ENCODE data around the gene PLEKHH2. TPM values are rescaled to one million over a fixed set of nuclear protein-coding genes. Genes with fewer than 3 reads are reported as not detected.

Gene PLEKHH2
- total RNA-seq, 2 donors from 2014 or later = 5.0 to 5.3 TPM

GRCh38 chr2:43604674-43605073 is 32.4 kb upstream of the PLEKHH2 start:
- Histone ChIP-seq H3K4me3 (ENCODE audit: low read length) (no peak overlapping the region), H3K27ac (ENCODE audit: low read depth, low read length) (no peak overlapping the region), H3K9me3 (ENCODE audit: control insufficient read depth, low read length) (no peaks in the 10 kb centered on the region), H3K36me3 (ENCODE audit: control insufficient read depth, insufficient read depth, low read length) (no peaks in the 10 kb centered on the region), H3K9ac (ENCODE audit: extremely low read depth, low read length, poor library complexity, severe bottlenecking) (no peak overlapping the region), H3K27me3 (ENCODE audit: control insufficient read depth, insufficient read depth, low read length, poor library complexity, severe bottlenecking) (no peaks in the 10 kb centered on the region), H3K4me1 (ENCODE audit: control insufficient read depth, insufficient read depth, low read length) (no peaks in the 10 kb centered on the region)
- peaks cover 6% of the 10 kb centered on the region for H3K27me3 Mint-ChIP-seq (ENCODE audit: insufficient read depth)
- WGBS, 2 experiments (ENCODE audit: insufficient coverage in 1 of 2, insufficient read length in 1 of 2) = 88 to 100% methylated on average over 1 to 4 of the region's 4 CpGs
- H3K4me3 Mint-ChIP-seq = no peak overlapping the region
- H3K9me3 Mint-ChIP-seq = no peaks in the 10 kb centered on the region
- H3K27ac Mint-ChIP-seq = no peak overlapping the region
- TF ChIP-seq CTCF (conservative IDR thresholded peaks at IDR 0.05) = no peak
- H3K36me3 Mint-ChIP-seq (ENCODE audit: low read depth) = no peaks in the 10 kb centered on the region
- H3K4me1 Mint-ChIP-seq = peaks cover 2% of the 10 kb centered on the region
- no peak for DNase-seq

DNA sequence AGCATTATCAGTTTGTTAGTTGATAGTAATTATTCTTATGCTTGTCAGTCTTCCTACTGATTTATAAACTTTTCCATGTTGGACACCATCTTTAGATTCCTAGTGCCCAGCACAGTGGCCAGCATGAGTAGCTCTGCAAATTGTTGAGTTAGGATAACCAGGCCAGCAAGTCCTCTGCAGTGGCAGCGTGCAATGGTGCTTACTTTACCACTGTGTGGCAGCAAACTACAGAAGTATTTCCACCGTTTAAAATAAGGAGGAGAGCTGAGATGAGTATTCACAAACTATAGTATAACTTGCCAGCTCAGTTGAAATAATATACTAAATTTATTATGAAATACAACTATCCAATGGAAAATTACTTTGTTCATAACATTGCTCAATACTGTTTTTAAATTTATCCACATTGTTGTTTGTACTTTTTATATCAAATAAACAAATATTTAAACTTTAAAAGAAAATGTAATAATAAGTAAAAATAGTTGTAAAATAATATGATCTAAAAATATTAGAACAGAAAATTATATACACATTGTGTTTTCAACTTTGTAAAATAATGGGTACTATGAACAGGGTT is 31.9 kb upstream of the PLEKHH2 start:
- Mint-ChIP-seq H3K4me3 (no peak overlapping the region), H3K4me1 (no peaks in the 10 kb centered on the region), H3K27ac (no peak overlapping the region), H3K27me3 (ENCODE audit: insufficient read depth) (peaks cover 1% of the 10 kb centered on the region), H3K9me3 (no peaks in the 10 kb centered on the region), H3K36me3 (ENCODE audit: low read depth) (no peaks in the 10 kb centered on the region)
- no peak overlapping the region for H3K4me3 ChIP-seq (ENCODE audit: low read length)
- no peak overlapping the region for H3K9ac ChIP-seq (ENCODE audit: extremely low read depth, low read length, poor library complexity, severe bottlenecking)
- no peaks in the 10 kb centered on the region for H3K9me3 ChIP-seq (ENCODE audit: control insufficient read depth, low read length)
- no peak overlapping the region for H3K27ac ChIP-seq (ENCODE audit: low read depth, low read length)
- no peaks in the 10 kb centered on the region for H3K4me1 ChIP-seq (ENCODE audit: control insufficient read depth, insufficient read depth, low read length)
- peak; percentile 77 for TF ChIP-seq CTCF (conservative IDR thresholded peaks at IDR 0.05)
- no peaks in the 10 kb centered on the region for H3K36me3 ChIP-seq (ENCODE audit: control insufficient read depth, insufficient read depth, low read length)
- DNase-seq = peak; percentile 78
- no peaks in the 10 kb centered on the region for H3K27me3 ChIP-seq (ENCODE audit: control insufficient read depth, insufficient read depth, low read length, poor library complexity, severe bottlenecking)
- 25 to 40% methylated on average over 1 to 2 of the region's 2 CpGs for WGBS, 2 experiments (ENCODE audit: insufficient coverage in 1 of 2, insufficient read length in 1 of 2)

GRCh38 chr2:43605851-43606250 is 31.2 kb upstream of the PLEKHH2 start:
- no peaks in the 10 kb centered on the region for H3K36me3 ChIP-seq (ENCODE audit: control insufficient read depth, insufficient read depth, low read length)
- H3K4me1 ChIP-seq (ENCODE audit: control insufficient read depth, insufficient read depth, low read length) = no peaks in the 10 kb centered on the region
- no peak overlapping the region for H3K9ac ChIP-seq (ENCODE audit: extremely low read depth, low read length, poor library complexity, severe bottlenecking)
- H3K27me3 ChIP-seq (ENCODE audit: control insufficient read depth, insufficient read depth, low read length, poor library complexity, severe bottlenecking) = no peaks in the 10 kb centered on the region
- H3K4me3 ChIP-seq (ENCODE audit: low read length) = no peak overlapping the region
- no peaks in the 10 kb centered on the region for H3K9me3 ChIP-seq (ENCODE audit: control insufficient read depth, low read length)
- no peak for DNase-seq
- Mint-ChIP-seq H3K4me3 (no peak overlapping the region), H3K36me3 (ENCODE audit: low read depth) (no peaks in the 10 kb centered on the region), H3K9me3 (no peaks in the 10 kb centered on the region), H3K27ac (no peak overlapping the region), H3K4me1 (no peaks in the 10 kb centered on the region), H3K27me3 (ENCODE audit: insufficient read depth) (no peaks in the 10 kb centered on the region)
- TF ChIP-seq CTCF (conservative IDR thresholded peaks at IDR 0.05) = no peak
- no peak overlapping the region for H3K27ac ChIP-seq (ENCODE audit: low read depth, low read length)
- 92 to 94% methylated on average over 3 to 5 of the region's 5 CpGs for WGBS, 2 experiments (ENCODE audit: insufficient coverage in 1 of 2, insufficient read length in 1 of 2)

All from endodermal cell (in vitro differentiated cells).